GM20431 (cell line): Measurements from ENCODE around the gene CSF3R.
"Not testable (repeated sequence)": the region's sequence is repeated elsewhere in the genome, so short reads cannot be mapped to it uniquely, and the experiment has no call there.

ENCODE experiments used
- in situ Hi-C: fragments of 300-500 bp; cut with MseI, MboI; formaldehyde crosslinking; loops from one replicate; pipeline ENCODE4 v1.15.0; 2020; ENCODE audit warnings: low sequenced_read_pairs; ENCODE audit not compliant: unreplicated experiment

Gene CSF3R

GRCh38 chr1:36486439-36487335, 4.0 kb upstream of the CSF3R start:
- in situ Hi-C loops = no loop called here

GRCh38 chr1:36486093-36486438, 3.4 kb upstream of the CSF3R start:
- in situ Hi-C loops = no loop called here

GRCh38 chr1:36484099-36484498, 1.4 kb upstream of the CSF3R start:
- in situ Hi-C loops = no loop called here

- in situ Hi-C loops = no loop called here
Measured at GRCh38 chr1:36481771-36482723, 666 bp downstream of the CSF3R start.

DNA sequence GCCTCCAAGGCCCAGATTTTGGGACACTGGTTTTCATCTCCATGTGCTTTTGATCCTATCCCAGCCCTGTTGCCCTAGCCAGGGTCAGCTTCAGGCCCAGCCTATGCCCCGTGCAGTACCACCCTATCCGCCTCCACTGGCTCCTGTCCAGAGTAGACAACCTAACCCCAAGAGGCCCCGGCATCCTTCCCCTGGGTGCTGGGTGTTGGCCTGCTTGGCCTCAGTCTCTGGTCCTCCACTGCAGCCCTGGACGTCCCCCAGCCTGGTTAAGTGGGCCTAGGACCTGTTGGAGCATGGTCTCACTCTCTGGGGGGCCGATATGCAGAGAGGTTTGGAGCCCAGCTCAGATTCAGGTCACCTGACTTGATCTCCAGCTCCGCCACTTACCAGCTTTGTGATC, 1.6 kb downstream of the CSF3R start:
- in situ Hi-C loops = no loop called here

- in situ Hi-C loops = no loop called here
Measured at GRCh38 chr1:36480161-36480560, 2.6 kb downstream of the CSF3R start.

DNA sequence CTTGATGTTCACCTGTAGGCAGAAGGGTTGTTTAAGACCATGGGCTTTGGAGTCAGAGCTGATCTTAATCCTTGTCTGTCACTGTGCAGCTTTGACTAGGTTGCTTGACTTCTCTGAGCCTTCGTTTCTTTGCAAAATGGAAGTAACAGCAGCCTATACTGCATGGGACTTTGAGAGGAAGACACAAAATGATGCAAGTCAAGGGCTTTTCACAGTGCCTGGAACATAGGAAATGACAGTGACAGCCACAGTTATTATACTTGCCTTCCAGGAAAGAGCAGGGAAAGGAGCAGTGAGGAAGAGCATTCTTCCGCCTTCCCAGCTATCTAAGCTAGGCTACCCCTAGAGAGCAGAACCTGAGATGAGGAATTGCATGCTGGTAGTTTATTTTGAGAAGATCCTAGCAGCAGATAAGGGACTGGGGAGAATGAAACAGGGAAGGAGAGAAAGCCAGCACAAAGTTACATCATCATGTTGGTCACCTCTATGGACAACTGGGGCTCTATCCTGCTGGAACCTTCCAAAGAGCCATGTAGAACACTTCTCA, 3.1 kb downstream of the CSF3R start:
- in situ Hi-C loops = no loop called here

DNA sequence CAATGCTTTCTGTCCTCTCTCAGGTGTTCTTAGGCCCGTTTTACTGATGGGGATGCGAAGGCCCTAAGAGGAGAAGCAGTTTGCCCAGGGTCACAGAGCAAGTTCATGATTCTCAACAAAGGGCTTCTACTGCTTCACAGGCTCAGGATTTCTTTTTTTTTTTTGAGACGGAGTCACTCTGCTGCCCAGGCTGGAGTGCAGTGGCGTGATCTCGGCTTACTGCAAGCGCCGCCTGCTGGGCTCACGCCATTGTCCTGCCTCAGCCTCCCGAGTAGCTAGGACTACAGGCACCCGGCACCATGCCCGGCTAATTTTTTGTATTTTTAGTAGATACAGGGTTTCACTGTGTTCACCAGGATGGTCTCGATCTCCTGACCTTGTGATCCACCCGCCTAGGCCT, 5.1 kb downstream of the CSF3R start:
- in situ Hi-C loops = not testable (repeated sequence)

DNA sequence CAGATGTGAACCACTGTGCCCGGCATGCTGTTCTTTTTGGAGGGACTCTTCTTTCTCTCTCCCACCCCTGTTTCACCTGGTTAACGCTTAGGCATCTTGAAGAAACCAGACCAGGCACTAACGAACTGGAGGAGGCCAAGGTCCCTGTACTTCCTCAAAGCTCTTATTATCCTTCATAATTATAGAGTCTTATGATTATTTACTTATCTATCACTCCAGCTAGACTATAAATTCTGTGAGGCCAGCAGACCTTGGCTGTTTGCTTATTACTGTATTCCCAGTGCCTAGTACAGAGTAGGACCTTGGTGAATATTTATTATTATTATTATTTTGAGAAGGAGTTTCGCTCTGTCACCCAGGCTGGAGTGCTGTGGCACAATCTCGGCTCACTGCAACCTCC, 5.8 kb downstream of the CSF3R start:
- in situ Hi-C loops = no loop called here

DNA sequence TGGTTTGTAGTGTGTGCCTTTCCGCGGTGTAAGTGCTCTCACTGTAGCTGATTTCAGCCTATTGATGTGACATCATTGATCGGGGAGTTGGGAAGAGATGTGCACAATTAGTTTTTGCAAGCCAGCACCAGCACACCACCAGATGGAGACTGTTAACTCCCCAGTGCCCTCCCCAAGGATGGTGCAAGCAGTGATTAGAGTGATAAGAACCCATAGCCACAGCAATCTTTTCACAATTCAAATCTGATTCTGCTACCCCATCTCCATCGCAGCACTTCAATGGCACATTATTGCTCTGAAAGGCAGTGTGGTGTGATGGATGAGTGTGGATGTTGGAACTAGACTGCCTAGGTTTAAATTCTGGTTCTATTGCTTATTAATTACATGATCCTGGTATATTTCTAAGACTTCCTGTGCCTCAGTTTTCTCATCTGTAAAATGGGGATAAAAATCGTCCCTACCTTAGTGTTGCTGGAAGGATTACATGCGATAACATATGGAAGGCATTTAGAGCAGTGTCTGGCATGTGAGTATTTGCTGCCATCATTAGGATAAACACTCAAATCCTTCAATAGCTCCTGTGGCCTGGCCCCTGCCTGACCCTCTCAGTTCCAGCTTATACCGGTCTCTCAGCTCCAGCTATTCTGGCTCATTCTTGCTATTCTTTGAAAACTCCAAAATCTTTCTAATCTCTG, 6.7 kb downstream of the CSF3R start:
- in situ Hi-C loops = no loop called here

DNA sequence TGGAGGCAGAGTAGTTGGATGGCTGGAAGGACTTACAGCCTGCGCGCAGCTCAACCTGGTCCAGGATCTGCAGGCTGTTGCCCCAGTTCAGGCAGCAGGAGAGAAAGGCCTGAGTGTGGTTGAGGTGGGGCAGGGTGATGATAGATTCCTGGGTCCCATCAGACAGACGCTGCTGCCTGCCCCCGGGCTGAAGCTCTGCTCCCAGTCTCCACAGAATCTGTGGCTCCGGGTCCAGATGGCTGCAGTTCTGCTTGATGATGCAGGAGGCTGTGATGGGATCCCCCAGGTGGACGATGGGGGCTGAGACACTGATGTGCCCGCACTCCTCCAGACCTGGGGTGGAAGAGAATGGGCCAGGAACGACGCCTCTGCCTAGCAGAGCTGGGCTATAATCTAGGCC, 7.4 kb downstream of the CSF3R start:
- in situ Hi-C loops = no loop called here

DNA sequence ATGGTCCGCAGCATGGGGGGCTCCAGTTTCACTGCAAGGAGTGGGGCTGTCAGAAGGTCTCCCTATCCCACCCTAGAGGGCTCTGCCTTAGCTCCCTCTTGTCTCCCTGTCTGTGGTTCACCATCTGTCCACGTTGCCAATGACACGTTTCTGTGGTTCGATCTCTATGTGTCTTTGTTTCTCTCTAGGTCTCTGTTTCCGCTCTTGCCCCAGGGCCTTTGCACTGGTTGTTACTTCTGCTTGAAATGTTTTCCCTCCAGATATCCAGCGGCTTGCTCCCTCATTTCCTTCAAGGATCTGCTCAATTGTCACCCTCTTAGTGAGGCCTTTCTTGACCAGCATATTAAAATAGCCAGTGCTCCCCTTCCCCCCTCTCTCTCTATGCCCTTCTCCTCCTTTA, 10.1 kb downstream of the CSF3R start:
- in situ Hi-C loops = no loop called here

DNA sequence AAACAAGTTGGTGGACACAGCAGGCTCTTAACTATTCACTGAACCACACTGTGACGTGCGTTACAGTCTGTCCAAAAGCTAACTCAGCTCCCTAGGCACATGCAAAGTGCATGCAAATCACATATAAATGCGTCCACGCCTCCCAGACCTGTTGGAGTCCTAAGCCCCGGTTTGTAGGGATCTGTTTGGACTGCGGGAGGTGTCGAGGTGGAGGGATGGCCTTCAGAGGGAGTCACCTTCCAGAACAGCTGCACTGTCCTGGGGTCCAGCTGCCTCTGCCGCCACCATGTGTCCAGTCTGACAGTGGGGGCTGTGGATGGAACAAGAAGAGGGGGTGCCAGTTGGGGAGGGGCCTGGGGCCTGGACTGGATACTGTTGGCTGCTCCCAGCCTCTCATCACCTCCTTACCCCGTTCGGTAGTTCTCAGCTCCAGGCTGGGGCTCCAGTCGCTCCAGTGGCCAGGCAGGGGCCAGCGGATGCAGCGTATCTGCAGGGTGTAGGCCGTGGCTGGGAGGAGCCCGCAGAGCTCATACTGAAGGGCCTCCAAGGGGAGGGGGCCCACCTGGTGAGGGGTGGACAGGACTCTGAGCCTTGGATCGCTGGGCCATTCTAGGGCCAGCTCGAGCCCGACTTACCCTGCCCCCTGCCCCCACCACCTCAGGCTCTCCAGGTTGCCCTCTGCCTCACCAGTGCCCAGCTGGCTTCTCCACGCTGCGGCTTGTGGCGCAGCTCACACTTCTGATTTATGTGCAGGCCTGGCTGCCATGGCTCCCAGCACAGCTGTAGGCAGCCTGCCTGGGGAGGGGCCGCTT, 10.7 kb downstream of the CSF3R start:
- in situ Hi-C loops = no loop called here

DNA sequence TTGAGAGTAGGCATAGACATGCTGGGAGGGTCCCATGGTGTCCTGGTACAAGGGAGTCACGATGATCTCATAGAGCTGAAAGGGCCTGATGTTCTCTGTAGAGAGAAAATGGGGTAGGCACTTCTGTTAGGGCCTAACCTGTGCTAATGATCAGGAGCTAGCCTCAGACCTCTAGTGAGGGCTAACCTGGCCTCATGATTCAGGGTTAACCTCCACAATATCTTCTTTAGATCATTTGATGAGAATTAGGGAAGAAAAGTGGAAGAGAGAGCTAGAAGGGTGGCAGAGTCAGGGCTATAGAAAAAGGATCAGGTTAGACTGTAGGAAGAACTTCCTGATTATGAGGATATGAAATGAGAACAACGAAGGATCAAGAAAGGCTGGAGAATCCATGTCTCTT, 13.6 kb downstream of the CSF3R start:
- in situ Hi-C loops = no loop called here

- in situ Hi-C loops = no loop called here
Measured at GRCh38 chr1:36467700-36468455, 14.8 kb downstream of the CSF3R start.

DNA sequence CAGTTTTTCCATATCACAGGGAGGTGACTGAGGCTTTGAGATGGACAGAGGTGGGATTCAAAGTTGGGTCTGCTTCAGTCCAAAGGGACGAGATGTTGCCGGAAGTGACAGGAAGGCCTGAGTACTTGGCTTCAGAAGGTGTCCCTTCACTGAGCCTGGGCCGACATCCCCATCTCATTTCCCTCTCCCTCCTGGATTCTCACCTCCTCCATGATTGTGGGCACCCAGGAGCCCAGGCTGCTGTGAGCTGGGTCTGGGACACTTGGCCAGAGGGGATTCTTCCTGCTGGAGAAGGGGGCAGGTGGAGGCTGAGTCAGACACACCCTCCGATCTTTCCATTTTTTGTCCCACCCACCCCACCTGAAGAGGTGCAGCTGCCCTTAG, 15.7 kb downstream of the CSF3R start:
- in situ Hi-C loops = no loop called here

DNA sequence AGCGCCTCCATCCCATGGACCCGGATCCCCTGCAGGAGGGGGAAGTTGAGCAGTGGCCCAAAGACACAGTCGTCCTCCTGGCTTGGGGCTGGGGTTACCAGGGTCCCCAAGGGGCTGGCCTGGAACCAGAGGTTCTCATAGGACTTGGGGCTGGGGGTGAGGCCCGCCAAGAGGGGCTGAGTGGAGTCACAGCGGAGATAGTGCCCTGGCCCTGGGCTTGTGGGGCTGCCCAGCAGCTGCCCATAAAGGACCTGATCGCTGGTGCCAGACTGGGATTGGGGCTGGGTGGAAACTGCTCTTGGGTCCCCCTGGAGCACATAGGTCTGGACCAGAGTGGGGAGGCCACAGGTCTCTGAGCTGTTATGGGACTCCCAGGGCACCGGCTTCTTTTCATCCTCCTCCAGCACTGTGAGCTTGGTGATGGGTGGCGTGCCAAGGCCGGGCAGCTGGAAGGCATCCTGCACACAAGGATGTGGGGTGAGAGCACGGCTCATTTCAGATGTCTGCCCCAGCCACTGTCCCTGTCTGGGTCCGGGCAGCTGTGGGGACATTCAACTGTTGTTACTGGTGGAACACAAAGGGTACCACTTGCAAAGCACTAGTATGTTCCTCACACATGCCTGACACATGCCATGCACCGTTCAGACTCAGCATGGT, 16.2 kb downstream of the CSF3R start:
- in situ Hi-C loops = no loop called here

DNA sequence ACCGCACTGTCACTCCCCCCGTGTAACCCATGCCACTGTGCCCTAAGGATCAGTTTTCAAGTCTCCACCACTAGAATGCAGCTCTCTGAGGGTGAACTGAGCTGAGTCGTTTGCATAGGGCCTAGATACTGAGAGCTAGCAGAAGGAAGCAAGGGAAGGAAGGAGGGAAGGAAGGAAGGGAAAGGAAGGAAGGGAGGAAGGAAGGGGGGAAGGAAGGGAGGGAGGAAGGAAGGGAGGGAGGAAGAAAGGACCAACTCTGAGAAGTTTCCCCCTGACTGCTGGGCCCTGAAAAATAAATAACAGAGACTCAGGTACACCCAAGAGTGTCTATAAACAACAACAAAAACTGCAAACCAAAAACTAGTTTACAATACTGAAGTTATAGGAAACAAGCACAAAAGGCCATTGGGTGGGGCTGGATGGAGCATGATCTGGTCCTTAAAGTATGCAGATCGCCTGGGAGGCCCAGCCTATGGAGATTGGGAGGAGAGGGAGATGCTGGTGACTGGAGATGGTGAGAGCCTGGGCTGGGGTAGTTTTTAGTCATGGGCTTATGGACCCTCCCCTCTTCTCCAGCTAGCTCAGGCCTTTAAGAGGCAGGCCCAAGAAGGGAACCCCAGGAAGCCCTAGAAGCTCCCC, 16.9 kb downstream of the CSF3R start:
- in situ Hi-C loops = no loop called here
